Prostate gland (tissue), 2 donors: ENCODE results near the gene C1QL2.

Experiments used
- CTCF ChIP-seq, 4 experiments: fragments of 200-600 bp in 2 of 4; fragments of 450-650 bp in 2 of 4; sonication (generic) in 2 of 4; IDR thresholded peaks; 1 replicate in 3 of 4; 2 replicates in 1 of 4; pipeline ENCODE4 v1.5.1; 2016 to 2019; ENCODE audit warnings: antibody characterized with exemption in 4 of 4, mild to moderate bottlenecking in 2 of 4, moderate library complexity in 2 of 4
- POLR2A ChIP-seq: fragments of 450-650 bp; IDR thresholded peaks from one replicate; pipeline ENCODE4 v1.6.1; 2016; ENCODE audit warnings: antibody characterized with exemption, mild to moderate bottlenecking
- POLR2AphosphoS5 ChIP-seq: sonication (generic); formaldehyde crosslinking; IDR thresholded peaks from one replicate; pipeline ENCODE4 v1.6.1; 2017; ENCODE audit warnings: antibody characterized with exemption

- TF ChIP-seq CTCF (IDR thresholded peaks at IDR 0.05) (no peak), POLR2A (no peak), POLR2AphosphoS5 (no peak)
These were observed 47.2 kb downstream of the C1QL2 start for GRCh38 chr2:119111115-119111975.
